Neuron (in vitro differentiated cells): Measurements from ENCODE around the gene AKAP10.
"Not testable (repeated sequence)": the region's sequence is repeated elsewhere in the genome, so short reads cannot be mapped to it uniquely, and the experiment has no call there.

Experiments used
- H2AFZ ChIP-seq: one replicate; pipeline ENCODE4 v1.6.1; 2013; ENCODE audit warnings: low read depth, mild to moderate bottlenecking, inconsistent platforms, low read length, moderate library complexity
- H3K27me3 ChIP-seq: one replicate; pipeline ENCODE4 v1.6.1; 2013; ENCODE audit warnings: low read length; ENCODE audit not compliant: insufficient read depth
- H3K36me3 ChIP-seq: one replicate; pipeline ENCODE4 v1.6.1; 2013; ENCODE audit warnings: low read length; ENCODE audit not compliant: insufficient read depth
- H3K4me1 ChIP-seq: one replicate; pipeline ENCODE4 v1.6.1; 2013; ENCODE audit warnings: low read length; ENCODE audit not compliant: insufficient read depth
- H3K4me3 ChIP-seq: 2 replicates; pipeline ENCODE4 v1.5.1; 2013; ENCODE audit warnings: mild to moderate bottlenecking, low read length, moderate library complexity
- H3K9me3 ChIP-seq: one replicate; pipeline ENCODE4 v1.6.1; 2013; ENCODE audit warnings: low read length

The AKAP10 gene

GRCh38 chr17:19955099-19955498 lies 22.5 kb downstream of the AKAP10 start:
- no peak overlapping the region for H2AFZ ChIP-seq
- H3K9me3 ChIP-seq = peaks cover 12% of the 10 kb centered on the region
- H3K4me1 ChIP-seq = peaks cover 19% of the 10 kb centered on the region
- no peak overlapping the region for H3K4me3 ChIP-seq
- H3K27me3 ChIP-seq = no peaks in the 10 kb centered on the region
- peaks cover 40% of the 10 kb centered on the region for H3K36me3 ChIP-seq

GRCh38 chr17:19951411-19951810 lies 26.2 kb downstream of the AKAP10 start:
- not testable (repeated sequence) for H3K4me1 ChIP-seq, H3K27me3 ChIP-seq, H3K4me3 ChIP-seq, H2AFZ ChIP-seq
- Histone ChIP-seq H3K36me3 (peaks cover 38% of the 10 kb centered on the region), H3K9me3 (peaks cover 10% of the 10 kb centered on the region)

DNA sequence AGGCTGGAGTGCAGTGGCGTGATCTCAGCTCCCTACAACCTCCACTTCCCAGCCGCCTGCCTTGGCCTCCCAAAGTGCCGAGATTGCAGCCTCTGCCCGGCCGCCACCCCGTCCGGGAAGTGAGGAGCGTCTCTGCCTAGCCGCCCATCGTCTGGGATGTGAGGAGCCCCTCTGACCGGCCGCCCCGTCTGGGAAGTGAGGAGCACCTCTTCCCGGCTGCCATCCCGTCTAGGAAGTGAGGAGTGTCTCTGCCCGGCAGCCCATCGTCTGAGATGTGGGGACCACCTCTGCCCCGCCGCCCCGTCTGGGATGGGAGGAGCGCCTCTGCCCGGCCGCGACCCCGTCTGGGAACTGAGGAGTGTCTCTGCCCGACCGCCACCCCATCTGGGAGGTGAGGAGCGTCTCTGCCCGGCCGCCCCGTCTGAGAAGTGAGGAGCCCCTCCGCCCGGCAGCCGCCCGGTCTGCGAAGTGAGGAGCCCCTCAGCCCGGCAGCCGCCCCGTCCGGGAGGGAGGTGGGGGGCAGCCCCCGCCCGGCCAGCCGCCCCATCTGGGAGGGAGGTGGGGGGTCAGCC lies 26.9 kb downstream of the AKAP10 start:
- not testable (repeated sequence) for H3K4me1 ChIP-seq, H3K4me3 ChIP-seq, H2AFZ ChIP-seq, H3K9me3 ChIP-seq, H3K27me3 ChIP-seq
- H3K36me3 ChIP-seq = peaks cover 34% of the 10 kb centered on the region

GRCh38 chr17:19948116-19948943 lies 29.3 kb downstream of the AKAP10 start:
- Histone ChIP-seq H3K9me3 (peaks cover 4% of the 10 kb centered on the region), H3K27me3 (no peaks in the 10 kb centered on the region), H3K4me1 (peaks cover 9% of the 10 kb centered on the region), H2AFZ (no peak overlapping the region), H3K36me3 (peaks cover 38% of the 10 kb centered on the region), H3K4me3 (no peak overlapping the region)

- Histone ChIP-seq H3K36me3 (peaks cover 45% of the 10 kb centered on the region), H3K9me3 (no peaks in the 10 kb centered on the region), H2AFZ (no peak overlapping the region), H3K4me1 (peaks cover 13% of the 10 kb centered on the region), H3K27me3 (no peaks in the 10 kb centered on the region), H3K4me3 (no peak overlapping the region)
These were observed 30.7 kb downstream of the AKAP10 start for GRCh38 chr17:19946921-19947320.

DNA sequence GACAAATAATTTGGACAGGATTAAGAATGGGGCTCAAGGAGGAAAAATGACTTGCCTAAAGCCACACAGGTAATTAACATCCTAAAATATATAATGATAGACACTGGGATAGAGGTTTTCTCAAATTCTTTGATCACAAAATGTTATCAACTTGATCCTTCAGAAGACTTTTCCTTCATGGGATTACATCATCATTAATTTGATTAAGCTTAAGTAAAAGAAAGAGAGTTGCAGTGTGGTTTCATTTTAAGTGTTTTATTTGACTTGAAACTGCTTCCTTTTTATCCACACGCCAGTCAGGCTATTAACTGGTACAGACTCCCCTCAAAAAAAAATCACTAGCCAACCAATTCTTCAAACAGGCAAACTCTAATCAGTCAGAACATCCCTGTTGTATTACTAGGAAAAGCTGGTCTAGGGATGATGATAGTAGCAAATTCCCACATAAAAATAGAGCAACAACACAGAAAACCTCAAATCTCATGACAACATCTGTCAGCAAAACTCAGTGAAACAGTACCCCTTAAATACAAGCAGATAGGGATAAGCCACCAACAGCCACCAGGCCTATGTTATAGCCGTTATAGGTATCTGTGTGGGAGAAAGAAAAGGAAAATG lies 32.5 kb downstream of the AKAP10 start:
- Histone ChIP-seq H3K4me3 (no peak overlapping the region), H2AFZ (no peak overlapping the region), H3K4me1 (peaks cover 13% of the 10 kb centered on the region), H3K27me3 (no peaks in the 10 kb centered on the region), H3K9me3 (no peaks in the 10 kb centered on the region), H3K36me3 (peaks cover 59% of the 10 kb centered on the region)

DNA sequence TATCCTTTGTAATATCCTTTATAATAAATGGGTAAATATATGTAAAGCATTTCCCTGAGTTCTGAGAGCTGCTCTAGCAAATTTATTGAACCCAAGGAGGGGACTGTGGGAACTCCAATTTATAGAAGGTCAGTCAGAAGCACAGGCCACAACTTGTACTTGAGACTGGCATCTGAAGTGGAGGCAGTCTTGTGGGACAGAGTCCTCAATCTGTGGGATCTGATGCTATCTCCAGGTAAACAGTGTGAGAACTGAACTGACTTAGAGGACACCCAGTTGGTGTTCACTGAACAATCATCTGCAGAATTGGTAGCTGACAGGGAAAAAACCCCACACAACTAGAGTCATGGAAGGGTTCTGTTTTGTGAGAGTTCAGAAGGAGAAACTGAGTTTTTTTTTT lies 34.0 kb downstream of the AKAP10 start:
- no peaks in the 10 kb centered on the region for H3K9me3 ChIP-seq
- H3K36me3 ChIP-seq = peaks cover 68% of the 10 kb centered on the region
- no peaks in the 10 kb centered on the region for H3K27me3 ChIP-seq

DNA sequence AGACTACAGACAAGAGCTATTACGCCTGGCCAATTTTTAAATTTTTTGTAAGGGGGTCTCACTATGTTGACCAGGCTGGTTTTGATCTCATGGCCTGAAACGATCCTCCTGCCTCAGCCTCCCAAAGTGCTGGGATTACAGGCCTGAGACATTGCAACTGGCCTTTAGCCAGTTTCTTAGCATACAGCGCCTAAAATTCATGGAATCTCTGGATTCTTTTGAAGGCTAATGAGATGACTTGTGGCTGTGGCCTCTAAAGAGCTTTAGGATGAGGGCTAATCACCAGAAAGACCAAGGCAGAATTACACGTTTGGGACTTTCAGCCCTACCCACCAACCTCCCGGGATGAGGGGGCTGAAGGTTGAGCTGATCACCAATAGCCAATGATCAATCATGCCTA lies 34.6 kb downstream of the AKAP10 start:
- Histone ChIP-seq H3K9me3 (no peaks in the 10 kb centered on the region), H3K4me3 (no peak overlapping the region), H3K36me3 (peaks cover 69% of the 10 kb centered on the region), H3K4me1 (peaks cover 6% of the 10 kb centered on the region), H3K27me3 (no peaks in the 10 kb centered on the region), H2AFZ (no peak overlapping the region)

More for the DNA sequence above, 34.0 kb downstream of the AKAP10 start:
- Histone ChIP-seq H2AFZ (no peak overlapping the region), H3K4me3 (no peak overlapping the region), H3K4me1 (peaks cover 11% of the 10 kb centered on the region)

DNA sequence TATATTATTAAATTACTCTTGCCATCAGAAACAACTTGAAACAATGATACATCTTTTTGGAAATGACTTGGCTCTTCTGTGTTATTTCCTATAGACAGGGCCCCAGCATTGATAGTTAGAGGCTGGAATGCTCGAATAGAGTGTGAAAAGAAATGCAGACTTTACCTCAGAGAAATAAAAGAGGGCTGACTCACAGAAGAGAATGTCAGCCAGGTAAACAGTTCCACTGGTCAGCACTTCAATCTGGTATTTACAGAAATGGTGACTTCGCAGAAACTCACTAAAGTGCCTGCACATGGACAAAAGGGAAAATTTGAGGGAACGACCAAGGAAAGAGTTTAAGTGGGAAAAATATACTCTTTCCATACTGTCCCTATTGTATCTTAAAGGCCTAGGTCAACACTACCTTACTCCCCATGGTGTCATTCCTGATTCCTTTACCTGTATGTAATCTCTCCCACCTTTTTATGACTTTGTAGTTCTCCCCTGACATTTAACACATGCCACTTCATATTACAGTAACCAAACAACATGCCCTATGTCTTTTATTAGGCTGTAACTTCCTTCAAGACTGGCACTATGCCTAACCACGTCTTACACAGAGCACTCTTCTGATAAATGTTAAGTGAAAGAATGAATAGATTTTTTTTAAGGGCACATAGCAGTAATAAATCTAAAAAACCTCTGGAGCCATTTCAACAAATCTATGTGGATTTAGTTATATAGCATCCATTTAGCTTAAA lies 36.7 kb downstream of the AKAP10 start:
- no peaks in the 10 kb centered on the region for H3K27me3 ChIP-seq
- H3K4me1 ChIP-seq = peaks cover 4% of the 10 kb centered on the region
- H3K4me3 ChIP-seq = no peak overlapping the region
- H2AFZ ChIP-seq = no peak overlapping the region
- peaks cover 67% of the 10 kb centered on the region for H3K36me3 ChIP-seq
- H3K9me3 ChIP-seq = no peaks in the 10 kb centered on the region

DNA sequence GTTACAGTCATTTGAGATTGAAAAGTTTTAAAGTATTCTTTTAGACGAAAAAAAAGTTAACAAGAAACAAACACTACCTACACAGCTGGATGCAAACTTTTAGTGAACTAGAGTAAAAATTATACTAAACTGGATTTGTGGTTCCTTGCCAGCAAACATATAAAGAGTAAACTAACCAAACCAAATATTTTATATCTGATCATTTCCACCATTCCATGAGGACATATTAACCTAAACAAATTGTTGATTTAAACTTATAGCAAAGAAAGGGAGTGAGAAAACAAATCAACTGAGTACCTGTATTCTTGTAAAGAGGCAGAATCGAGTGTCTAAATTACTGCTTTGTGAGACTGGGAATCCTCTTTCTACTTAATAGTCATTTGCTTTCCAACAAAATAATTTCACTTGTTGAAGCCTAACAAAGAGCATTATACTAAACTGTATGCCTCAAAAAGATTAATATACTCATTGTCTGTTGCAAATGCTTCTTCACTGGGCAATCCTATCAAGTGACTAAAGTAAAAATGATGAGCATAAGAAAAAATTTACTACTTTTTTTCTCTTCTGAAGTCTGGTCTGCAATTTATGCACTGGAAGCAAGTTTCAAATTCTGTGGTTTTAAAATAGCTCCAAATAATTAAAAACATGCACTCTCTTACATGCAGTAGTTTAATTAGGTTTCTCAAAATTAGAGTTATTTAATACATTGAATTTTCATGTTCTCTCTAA lies 37.5 kb downstream of the AKAP10 start:
- Histone ChIP-seq H3K4me1 (peaks cover 4% of the 10 kb centered on the region), H3K4me3 (no peak overlapping the region), H3K36me3 (peaks cover 67% of the 10 kb centered on the region), H3K27me3 (no peaks in the 10 kb centered on the region), H2AFZ (no peak overlapping the region), H3K9me3 (no peaks in the 10 kb centered on the region)

GRCh38 chr17:19938736-19939135 lies 38.9 kb downstream of the AKAP10 start:
- peaks cover 4% of the 10 kb centered on the region for H3K4me1 ChIP-seq
- peaks cover 67% of the 10 kb centered on the region for H3K36me3 ChIP-seq
- H3K4me3 ChIP-seq = no peak overlapping the region

GRCh38 chr17:19937522-19937921 lies 40.1 kb downstream of the AKAP10 start:
- peaks cover 72% of the 10 kb centered on the region for H3K36me3 ChIP-seq
- H3K4me3 ChIP-seq = no peak overlapping the region
- no peak overlapping the region for H2AFZ ChIP-seq
- no peaks in the 10 kb centered on the region for H3K4me1 ChIP-seq
- no peaks in the 10 kb centered on the region for H3K9me3 ChIP-seq
- no peaks in the 10 kb centered on the region for H3K27me3 ChIP-seq

More at GRCh38 chr17:19938736-19939135, 38.9 kb downstream of the AKAP10 start:
- no peaks in the 10 kb centered on the region for H3K9me3 ChIP-seq
- H3K27me3 ChIP-seq = no peaks in the 10 kb centered on the region
- no peak overlapping the region for H2AFZ ChIP-seq
